AG09319 (cell line): ENCODE data around the gene DNASE1L1.
A peak's percentile ranks its signal among the peaks of the same experiment; 100 is the strongest.

ENCODE experiments used
- DNase-seq: peaks from one replicate; pipeline ENCODE4 v3.0.0-alpha.2; 2010; ENCODE audit warnings: low read depth; ENCODE audit errors: extremely low read depth
- TF ChIP-seq, protein P1 (sequence below): IDR thresholded peaks from 2 replicates; pipeline ENCODE4 v1.5.1; 2011; ENCODE audit warnings: low read depth, mild to moderate bottlenecking, inconsistent platforms, low read length, moderate library complexity

DNASE1L1 gene, protein sequence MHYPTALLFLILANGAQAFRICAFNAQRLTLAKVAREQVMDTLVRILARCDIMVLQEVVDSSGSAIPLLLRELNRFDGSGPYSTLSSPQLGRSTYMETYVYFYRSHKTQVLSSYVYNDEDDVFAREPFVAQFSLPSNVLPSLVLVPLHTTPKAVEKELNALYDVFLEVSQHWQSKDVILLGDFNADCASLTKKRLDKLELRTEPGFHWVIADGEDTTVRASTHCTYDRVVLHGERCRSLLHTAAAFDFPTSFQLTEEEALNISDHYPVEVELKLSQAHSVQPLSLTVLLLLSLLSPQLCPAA

GRCh38 chrX:154409222-154409871, at the start of gene DNASE1L1:
Gene DNASE1L1 (minus strand): TSS chrX:154409254. CDS start chrX:154405568, 3,686 bp downstream.
- DNase-seq = peak; percentile 61
- TF ChIP-seq, protein P1, sequence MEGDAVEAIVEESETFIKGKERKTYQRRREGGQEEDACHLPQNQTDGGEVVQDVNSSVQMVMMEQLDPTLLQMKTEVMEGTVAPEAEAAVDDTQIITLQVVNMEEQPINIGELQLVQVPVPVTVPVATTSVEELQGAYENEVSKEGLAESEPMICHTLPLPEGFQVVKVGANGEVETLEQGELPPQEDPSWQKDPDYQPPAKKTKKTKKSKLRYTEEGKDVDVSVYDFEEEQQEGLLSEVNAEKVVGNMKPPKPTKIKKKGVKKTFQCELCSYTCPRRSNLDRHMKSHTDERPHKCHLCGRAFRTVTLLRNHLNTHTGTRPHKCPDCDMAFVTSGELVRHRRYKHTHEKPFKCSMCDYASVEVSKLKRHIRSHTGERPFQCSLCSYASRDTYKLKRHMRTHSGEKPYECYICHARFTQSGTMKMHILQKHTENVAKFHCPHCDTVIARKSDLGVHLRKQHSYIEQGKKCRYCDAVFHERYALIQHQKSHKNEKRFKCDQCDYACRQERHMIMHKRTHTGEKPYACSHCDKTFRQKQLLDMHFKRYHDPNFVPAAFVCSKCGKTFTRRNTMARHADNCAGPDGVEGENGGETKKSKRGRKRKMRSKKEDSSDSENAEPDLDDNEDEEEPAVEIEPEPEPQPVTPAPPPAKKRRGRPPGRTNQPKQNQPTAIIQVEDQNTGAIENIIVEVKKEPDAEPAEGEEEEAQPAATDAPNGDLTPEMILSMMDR = no peak

DNA sequence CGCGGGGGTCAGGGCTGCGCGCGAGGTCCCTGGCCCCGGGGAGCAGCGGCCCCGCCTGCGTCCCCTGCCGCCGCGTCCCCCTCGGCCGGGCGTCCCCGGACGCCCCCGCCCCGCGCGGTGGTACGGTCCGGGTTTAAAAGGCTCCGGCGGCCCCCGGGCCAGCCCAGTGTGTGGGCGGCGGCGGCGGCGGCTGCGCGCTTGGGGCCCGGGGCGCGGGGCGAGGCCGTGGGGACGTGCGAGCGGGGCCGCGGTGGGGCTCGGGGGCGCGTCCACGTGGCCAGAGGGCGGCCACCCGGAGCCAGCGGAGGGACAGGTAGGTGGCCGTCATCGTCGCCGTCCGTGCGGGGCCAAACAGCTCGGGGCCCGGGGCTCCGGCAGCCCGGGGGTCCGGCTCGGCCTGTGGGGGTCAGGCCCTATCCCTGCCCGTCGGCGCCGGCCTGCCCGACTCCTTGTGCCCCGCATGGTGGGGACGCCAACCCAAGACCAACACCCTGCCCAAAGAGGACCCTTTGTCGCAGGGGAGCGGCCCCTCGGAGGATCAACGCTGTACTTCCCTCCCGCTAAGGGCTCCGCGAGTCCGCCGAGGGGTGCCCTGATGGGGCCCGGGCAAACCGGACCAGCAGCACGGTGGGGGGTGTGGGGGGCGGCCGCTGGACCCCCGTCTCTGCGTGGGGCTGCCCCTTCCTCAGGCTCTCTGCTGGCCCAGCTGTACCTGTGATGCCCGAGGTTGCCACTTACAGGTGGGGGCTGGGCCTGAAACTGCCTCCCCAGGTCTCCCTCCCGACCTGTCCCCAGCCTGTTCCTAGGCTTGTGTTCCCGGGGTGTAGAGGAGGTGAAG, 49.3 kb upstream of the DNASE1L1 start, which contains the start of gene PLXNA3:
Gene PLXNA3, plus strand, starts transcription at position 166 of the 838 bp plus-strand sequence. CDS start 1,903 bp downstream, outside the sequence.
- TF ChIP-seq, protein P1 = no peak
- no peak for DNase-seq

GRCh38 chrX:154457491-154458115, 48.5 kb upstream of the DNASE1L1 start:
- TF ChIP-seq, protein P1 = no peak

DNA sequence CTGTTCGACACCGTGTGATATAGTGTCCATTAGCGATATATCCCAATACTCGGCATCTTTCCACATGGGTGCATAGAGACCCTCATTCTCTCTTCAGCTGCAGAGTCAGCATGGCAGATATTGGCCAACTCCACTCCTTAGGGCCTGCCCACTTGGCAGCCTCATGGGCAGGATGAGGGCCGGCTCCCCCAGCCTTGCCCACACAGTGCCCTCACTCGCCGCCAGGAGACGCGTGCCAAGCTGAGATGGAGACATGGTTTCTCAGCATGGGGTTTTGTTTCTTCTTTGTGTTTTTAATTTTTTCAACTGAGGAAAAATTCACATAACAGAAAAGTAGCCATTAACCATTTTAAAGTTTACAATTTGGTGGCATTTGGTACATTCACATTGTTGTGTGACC, 43.8 kb upstream of the DNASE1L1 start:
- no peak for DNase-seq
- TF ChIP-seq, protein P1 = no peak

More at GRCh38 chrX:154457491-154458115, 48.5 kb upstream of the DNASE1L1 start:
- no peak for DNase-seq

- no peak for DNase-seq
- TF ChIP-seq, protein P1 = no peak
Observed at GRCh38 chrX:154450312-154450711, 41.3 kb upstream of the DNASE1L1 start.

- TF ChIP-seq, protein P1 = no peak
- no peak for DNase-seq
Observed at GRCh38 chrX:154449618-154450017, 40.6 kb upstream of the DNASE1L1 start.
